ENCODE measurements around the gene SULT1C2.
"Not testable (repeated sequence)": the region's sequence is repeated elsewhere in the genome, so short reads cannot be mapped to it uniquely, and the experiment has no call there.

Gene SULT1C2

DNA sequence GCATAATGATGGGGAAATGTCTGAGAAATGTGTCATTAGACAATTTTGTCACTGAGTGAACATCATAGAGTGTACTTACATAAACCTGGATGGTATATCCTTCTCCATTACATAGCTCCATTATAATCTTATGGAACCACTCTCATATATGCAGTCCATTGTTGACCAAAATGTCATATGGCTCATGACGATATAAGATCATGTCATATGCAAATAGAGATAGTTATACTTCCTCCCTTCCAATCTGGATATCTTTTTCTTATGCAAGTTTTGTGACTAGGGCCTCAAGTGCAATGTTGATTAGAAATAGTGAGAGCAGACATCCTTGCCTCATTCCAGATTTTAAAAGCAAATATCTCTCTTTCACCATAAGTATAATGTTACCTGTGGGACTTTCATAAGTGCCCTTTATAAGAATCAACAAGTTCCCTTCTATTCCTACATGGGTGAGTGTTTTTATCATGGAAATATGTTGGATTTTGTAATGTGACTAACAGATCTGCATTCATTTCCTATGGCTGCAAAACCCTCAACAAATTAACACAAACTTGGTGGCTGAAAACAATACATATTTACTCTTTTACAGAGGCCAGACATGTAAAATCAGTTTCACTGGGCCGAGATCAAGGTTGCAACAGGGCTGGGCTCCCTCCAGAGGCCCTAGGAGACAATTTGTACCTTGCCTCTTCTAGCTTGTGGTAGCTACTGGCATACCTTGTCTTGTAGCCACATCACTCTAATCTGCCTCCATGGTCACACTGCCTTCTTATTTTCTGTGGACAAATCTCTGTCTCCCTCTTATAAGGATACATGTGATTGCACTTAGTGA is 67.4 kb downstream of the SULT1C2 start:
- no peak for DNase-seq

DNA sequence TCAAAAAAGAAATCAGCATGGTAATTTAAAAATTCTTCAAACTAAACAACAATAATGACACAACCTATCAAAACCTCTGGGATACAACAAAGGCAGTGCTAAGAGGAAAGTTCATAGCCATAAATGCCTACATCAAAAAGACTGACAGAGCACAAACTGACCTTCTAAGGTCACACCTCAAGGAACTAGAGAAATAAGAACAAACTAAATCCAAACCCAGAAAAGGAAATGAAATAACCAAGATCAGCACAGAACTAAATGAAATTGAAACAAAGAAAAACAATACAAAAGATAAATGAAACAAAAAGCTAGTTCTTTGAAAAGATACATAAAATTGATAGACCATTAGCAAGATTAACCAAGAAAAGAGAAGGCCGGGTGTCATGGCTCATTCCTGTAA is 70.6 kb downstream of the SULT1C2 start:
- not testable (repeated sequence) for DNase-seq

Measured in NCI-H524 (cell line).